K562 (cell line): ENCODE results near the gene SORCS2. TPM values are rescaled to one million over a fixed set of nuclear protein-coding genes. Genes with fewer than 3 reads are reported as not detected.

Source experiments
- ATAC-seq: fragments of 200-7000 bp; cut with Tn5 transposase; 3 replicates; pipeline ENCODE4 v1.9.1; 2020; ENCODE audit warnings: moderate library complexity
- BruUV-seq: library from RNA; stranded (reverse); fragments of 400-500 nt; replicated peaks from 2 replicates; lab custom pipeline; 2021; lab: Mats Ljungman, UMichigan
- CTCF ChIA-PET: fragments of 300-600 bp; formaldehyde crosslinking; extraction: SDS; loops from one replicate; lab custom pipeline; 2021; ENCODE audit warnings: low intra/inter-chr PET ratio; lab: Yijun Ruan, JAX
- POLR2A ChIA-PET: fragments of 300-600, 350-650 bp; sonication (Branson Sonifier 250); formaldehyde crosslinking; extraction: SDS; loops from one replicate; lab custom pipeline; 2021; ENCODE audit warnings: antibody characterized with exemption, inconsistent platforms; lab: Yijun Ruan, JAX
- DNase-seq, 4 experiments: peaks; one replicate each; pipeline versions ENCODE4 v3.0.0 to v3.0.0-alpha.2; 2011 to 2018; ENCODE audit warnings: low spot score in 3 of 4, mixed read lengths in 3 of 4; ENCODE audit errors: extremely low read depth in 1 of 4
- FAIRE-seq: peaks from 2 replicates; lab custom pipeline; 2011; peaks lifted over from hg19 to GRCh38; lab: Jason Lieb, UNC
- H2AFZ ChIP-seq: 2 replicates; pipeline ENCODE4 v1.6.0; 2011; ENCODE audit warnings: low read depth, low read length, control low read depth, inconsistent platforms
- H3K27ac ChIP-seq: fragments of 200-600 bp; 3 replicates; pipeline ENCODE4 v1.8.0; 2011; ENCODE audit warnings: low read depth, mild to moderate bottlenecking, control low read depth, inconsistent platforms, low read length, moderate library complexity, mixed read lengths; ENCODE audit errors: extremely low read depth
- H3K27me3 ChIP-seq, 2 experiments: fragments of 300-600 bp in 1 of 2; 2 replicates in 1 of 2; 3 replicates in 1 of 2; pipeline versions ENCODE4 v1.6.0 to v1.8.0; 2011; ENCODE audit warnings: inconsistent platforms in 2 of 2, low read length in 2 of 2, mild to moderate bottlenecking in 1 of 2, mixed read lengths in 1 of 2, moderate library complexity in 1 of 2; ENCODE audit not compliant: control insufficient read depth in 2 of 2, insufficient read depth in 2 of 2
- H3K36me3 ChIP-seq: fragments of 300-600 bp; 3 replicates; pipeline ENCODE4 v1.8.0; 2011; ENCODE audit warnings: mild to moderate bottlenecking, low read length, inconsistent platforms; ENCODE audit not compliant: control insufficient read depth, insufficient read depth
- H3K4me1 ChIP-seq, 2 experiments: fragments of 200-600 bp in 1 of 2; replicated peaks in 1 of 2; 2 replicates in 1 of 2; 3 replicates in 1 of 2; pipeline versions ENCODE4 v1.5.1 to v1.8.0; 2011; ENCODE audit warnings: inconsistent platforms in 2 of 2, low read length in 2 of 2, mild to moderate bottlenecking in 1 of 2, mixed read lengths in 1 of 2, moderate library complexity in 1 of 2; ENCODE audit not compliant: control insufficient read depth in 2 of 2, insufficient read depth in 2 of 2
- H3K4me2 ChIP-seq: 2 replicates; pipeline ENCODE4 v1.6.1; 2011; ENCODE audit warnings: low read length, control low read depth, inconsistent platforms, mixed read lengths; ENCODE audit not compliant: insufficient read depth
- H3K4me3 ChIP-seq: fragments of 200-600 bp; sonication (generic), shearing (Covaris generic); 2 replicates; pipeline ENCODE4 v1.5.1; 2016; ENCODE audit warnings: control low read depth, inconsistent platforms
- H3K79me2 ChIP-seq: fragments of 200-600 bp; 3 replicates; pipeline ENCODE4 v1.8.0; 2011; ENCODE audit warnings: low read length, inconsistent platforms; ENCODE audit not compliant: control insufficient read depth, insufficient read depth
- H3K9ac ChIP-seq, 2 experiments: 2 replicates each; pipeline versions ENCODE4 v1.6.0 to v1.6.1; 2011; ENCODE audit warnings: low read depth in 2 of 2, low read length in 2 of 2, control low read depth in 1 of 2, inconsistent platforms in 1 of 2, mild to moderate bottlenecking in 1 of 2, mixed read lengths in 1 of 2; ENCODE audit not compliant: insufficient read depth in 1 of 2
- H3K9me1 ChIP-seq: one replicate; pipeline ENCODE4 v1.6.0; 2011; ENCODE audit warnings: inconsistent platforms, mild to moderate bottlenecking, low read length, moderate library complexity; ENCODE audit not compliant: control insufficient read depth, insufficient read depth
- H3K9me3 ChIP-seq: replicated peaks from 2 replicates; pipeline ENCODE4 v1.5.1; 2011; ENCODE audit warnings: low read depth, low read length, inconsistent platforms; ENCODE audit not compliant: control insufficient read depth, insufficient read depth
- H4K20me1 ChIP-seq: replicated peaks from 2 replicates; pipeline ENCODE4 v1.6.1; 2011; ENCODE audit warnings: low read length, inconsistent platforms, mixed read lengths; ENCODE audit not compliant: control insufficient read depth, insufficient read depth
- FOXP1 ChIP-seq: sonication (generic); formaldehyde crosslinking; IDR thresholded peaks from 2 replicates; pipeline ENCODE4 v1.8.0; 2022; ENCODE audit warnings: mild to moderate bottlenecking, missing genetic modification reagents
- ILF3 ChIP-seq: fragments of 450-650 bp; IDR thresholded peaks from 2 replicates; pipeline ENCODE4 v1.6.1; 2018; ENCODE audit warnings: antibody characterized with exemption, mild to moderate bottlenecking, moderate library complexity, borderline replicate concordance
- KLF13 ChIP-seq: fragments of 450-650 bp; IDR thresholded peaks from 2 replicates; pipeline ENCODE4 v1.6.1; 2016; ENCODE audit warnings: missing genetic modification characterization, low read depth, mild to moderate bottlenecking, missing compliant biosample characterization, moderate library complexity, borderline replicate concordance
- MAZ ChIP-seq, 2 experiments: fragments of 450-650 bp in 1 of 2; sonication (generic) in 1 of 2; formaldehyde crosslinking; IDR thresholded peaks in 1 of 2; conservative IDR thresholded peaks in 1 of 2; 2 replicates each; pipeline versions ENCODE4 v1.4.0 to v1.5.0; 2020; ENCODE audit warnings: mild to moderate bottlenecking in 1 of 2, missing genetic modification reagents in 1 of 2
- MTA1 ChIP-seq: fragments of 450-650 bp; IDR thresholded peaks from 2 replicates; pipeline ENCODE4 v1.6.1; 2017; ENCODE audit warnings: borderline replicate concordance
- PCBP1 ChIP-seq: fragments of 200-400 bp; formaldehyde crosslinking; IDR thresholded peaks from 2 replicates; pipeline ENCODE4 v1.6.1; 2018; ENCODE audit warnings: mild to moderate bottlenecking, low read depth, low read length; ENCODE audit not compliant: poor library complexity, severe bottlenecking
- SUPT5H ChIP-seq: fragments of 450-650 bp; IDR thresholded peaks from 2 replicates; pipeline ENCODE4 v1.6.1; 2016
- ZNF197 ChIP-seq: fragments of 200-800 bp; sonication (Bioruptor generic); IDR thresholded peaks from 2 replicates; pipeline ENCODE4 v1.6.1; 2016; ENCODE audit warnings: low read depth, missing genetic modification characterization, missing compliant biosample characterization
- ZNF408 ChIP-seq: fragments of 250-450 bp; sonication (Bioruptor Pico); IDR thresholded peaks from 2 replicates; pipeline ENCODE4 v1.4.0; 2020; ENCODE audit warnings: low read depth, mild to moderate bottlenecking, moderate library complexity
- ZNF586 ChIP-seq: fragments of 450-650 bp; formaldehyde crosslinking; conservative IDR thresholded peaks from 2 replicates; pipeline ENCODE4 v1.4.0; 2020; ENCODE audit warnings: mild to moderate bottlenecking, moderate library complexity
- WGBS: fragments of 100-300 bp; shearing (Covaris generic); methylation state at CpG from one replicate; pipeline ENCODE4 v1.1.6; 2016; ENCODE audit warnings: low coverage, mixed read lengths; ENCODE audit not compliant: insufficient coverage; ENCODE audit errors: missing lambda C conversion rate; 5-methylcytosine and 5-hydroxymethylcytosine counted together
- in situ Hi-C: fragments of 300-500 bp; cut with MboI; formaldehyde crosslinking; loops from 4 replicates; pipeline ENCODE4 v1.15.0; 2018; ENCODE audit warnings: inconsistent platforms, mixed read lengths
- intact Hi-C: fragments of 100-400 bp; cut with micrococcal nuclease; formaldehyde crosslinking; loops from 2 replicates; pipeline ENCODE4 v1.14.2; 2022
- polyA plus RNA-seq, 8 experiments: library from polyadenylated mRNA; depleted of rRNA in 4 of 8; stranded (reverse) in 5 of 8; unstranded in 3 of 8; fragments of >200 nt; fragmentation: Nextera tagmentation in 2 of 8; fragmentation: Illumina TruSeq in 1 of 8; extraction: Ambion mirVana in 2 of 8; extraction: Trizol in 1 of 8; gene quantifications; 2 replicates each; pipeline versions ENCODE4 v1.2.1 to v1.2.3, GENCODE V29; 2011 to 2014; ENCODE audit warnings: inconsistent platforms in 1 of 8, missing spikeins in 1 of 8
- total RNA-seq, 7 experiments: library from RNA; depleted of rRNA in 6 of 7; stranded (reverse); fragments of >200 nt in 6 of 7; fragmentation: Illumina TruSeq in 2 of 7; extraction: Trizol in 2 of 7; gene quantifications; 2 replicates each; pipeline versions ENCODE4 v1.2.1 to v1.2.3, GENCODE V29; 2011 to 2021; ENCODE audit warnings: low replicate concordance in 1 of 7
- TF ChIP-seq, protein P1 (sequence below): fragments of 250-450 bp; sonication (Bioruptor Pico); IDR thresholded peaks from 2 replicates; pipeline ENCODE4 v1.5.0; 2021
- TF ChIP-seq, protein P2 (sequence below): fragments of 450-650 bp; IDR thresholded peaks from 2 replicates; pipeline ENCODE4 v1.6.1; 2016; ENCODE audit warnings: low read depth, mild to moderate bottlenecking, moderate library complexity
- TF ChIP-seq, protein P3 (sequence below): fragments of 450-650 bp; IDR thresholded peaks from 2 replicates; pipeline ENCODE4 v1.7.0; 2016; ENCODE audit warnings: borderline replicate concordance
- TF ChIP-seq, protein P4 (sequence below): IDR thresholded peaks from 2 replicates; pipeline ENCODE4 v1.6.1; 2011; ENCODE audit not compliant: insufficient read length; ENCODE audit errors: extremely low read depth

Gene SORCS2
- total and polyA plus RNA-seq, 9 of the 15 experiments (the other 6 are each of a cell fraction or from before 2014, with no cell fraction given), result not detected

DNA sequence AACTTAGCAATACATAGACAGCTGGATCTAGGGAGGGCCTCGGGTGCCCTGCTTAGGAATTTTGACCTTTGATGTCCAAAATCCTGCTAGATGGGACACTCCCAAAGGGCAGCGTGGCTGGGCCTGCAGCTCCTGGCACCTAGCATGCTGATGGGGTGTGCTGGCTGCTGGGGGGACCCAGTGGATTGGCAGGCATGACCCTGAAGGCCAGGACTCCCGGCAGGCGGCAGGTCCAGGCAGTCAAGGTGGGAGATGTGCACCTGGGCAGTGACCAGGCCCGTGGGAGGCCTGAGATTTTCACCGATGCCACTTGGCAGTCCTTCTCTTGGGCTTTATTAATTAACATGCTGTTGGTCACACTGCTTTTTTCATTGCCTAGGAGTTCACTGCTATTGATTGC, 158.1 kb downstream of the SORCS2 start (continued):
- TF ChIP-seq MAZ (CRISPR knock-in tag; conservative IDR thresholded peaks at IDR 0.05 in 1 of 2, IDR thresholded peaks at IDR 0.05 in 1 of 2) (no peak), ILF3 (no peak), ZNF408 (CRISPR knock-in tag) (no peak)
- TF ChIP-seq, protein P1, sequence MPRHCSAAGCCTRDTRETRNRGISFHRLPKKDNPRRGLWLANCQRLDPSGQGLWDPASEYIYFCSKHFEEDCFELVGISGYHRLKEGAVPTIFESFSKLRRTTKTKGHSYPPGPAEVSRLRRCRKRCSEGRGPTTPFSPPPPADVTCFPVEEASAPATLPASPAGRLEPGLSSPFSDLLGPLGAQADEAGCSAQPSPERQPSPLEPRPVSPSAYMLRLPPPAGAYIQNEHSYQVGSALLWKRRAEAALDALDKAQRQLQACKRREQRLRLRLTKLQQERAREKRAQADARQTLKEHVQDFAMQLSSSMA, result no peak
- TF ChIP-seq, protein P2, sequence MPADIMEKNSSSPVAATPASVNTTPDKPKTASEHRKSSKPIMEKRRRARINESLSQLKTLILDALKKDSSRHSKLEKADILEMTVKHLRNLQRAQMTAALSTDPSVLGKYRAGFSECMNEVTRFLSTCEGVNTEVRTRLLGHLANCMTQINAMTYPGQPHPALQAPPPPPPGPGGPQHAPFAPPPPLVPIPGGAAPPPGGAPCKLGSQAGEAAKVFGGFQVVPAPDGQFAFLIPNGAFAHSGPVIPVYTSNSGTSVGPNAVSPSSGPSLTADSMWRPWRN, result no peak

DNA sequence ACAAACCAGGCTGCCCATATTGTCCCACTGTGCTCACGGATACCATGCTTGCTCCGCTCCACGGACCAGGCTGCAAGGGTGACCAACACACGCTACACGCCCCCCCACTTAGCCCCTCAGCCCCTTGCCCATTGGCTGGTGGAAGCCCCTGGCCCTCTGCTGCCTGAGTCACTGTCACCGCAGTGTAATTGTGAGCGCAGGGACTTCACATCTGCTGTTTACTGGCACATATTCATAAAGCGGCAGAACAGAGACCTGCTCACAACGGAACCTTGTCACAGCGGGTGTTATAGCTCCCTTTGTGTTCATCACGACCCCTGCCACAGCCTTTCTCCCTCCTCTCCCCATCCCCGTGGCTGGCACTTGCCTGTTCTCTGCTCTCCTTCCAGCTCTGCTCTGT, 158.7 kb downstream of the SORCS2 start:
- ChIA-PET POLR2A (no interaction called here), CTCF (no interaction called here)
- H3K27ac ChIP-seq, result no peak overlapping the region
- BruUV-seq, result no TSS peak
- no peak overlapping the region for H3K4me3 ChIP-seq
- no peak overlapping the region for H3K9ac ChIP-seq
- in situ Hi-C loops, result no loop called here
- TF ChIP-seq FOXP1 (no peak), ZNF586 (no peak), ZNF197 (CRISPR knock-in tag) (no peak), PCBP1 (no peak), SUPT5H (no peak), KLF13 (no peak), MTA1 (no peak), ZNF408 (CRISPR knock-in tag) (no peak)
- TF ChIP-seq, protein P3, sequence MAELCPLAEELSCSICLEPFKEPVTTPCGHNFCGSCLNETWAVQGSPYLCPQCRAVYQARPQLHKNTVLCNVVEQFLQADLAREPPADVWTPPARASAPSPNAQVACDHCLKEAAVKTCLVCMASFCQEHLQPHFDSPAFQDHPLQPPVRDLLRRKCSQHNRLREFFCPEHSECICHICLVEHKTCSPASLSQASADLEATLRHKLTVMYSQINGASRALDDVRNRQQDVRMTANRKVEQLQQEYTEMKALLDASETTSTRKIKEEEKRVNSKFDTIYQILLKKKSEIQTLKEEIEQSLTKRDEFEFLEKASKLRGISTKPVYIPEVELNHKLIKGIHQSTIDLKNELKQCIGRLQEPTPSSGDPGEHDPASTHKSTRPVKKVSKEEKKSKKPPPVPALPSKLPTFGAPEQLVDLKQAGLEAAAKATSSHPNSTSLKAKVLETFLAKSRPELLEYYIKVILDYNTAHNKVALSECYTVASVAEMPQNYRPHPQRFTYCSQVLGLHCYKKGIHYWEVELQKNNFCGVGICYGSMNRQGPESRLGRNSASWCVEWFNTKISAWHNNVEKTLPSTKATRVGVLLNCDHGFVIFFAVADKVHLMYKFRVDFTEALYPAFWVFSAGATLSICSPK, result no peak
- TF ChIP-seq, protein P4, sequence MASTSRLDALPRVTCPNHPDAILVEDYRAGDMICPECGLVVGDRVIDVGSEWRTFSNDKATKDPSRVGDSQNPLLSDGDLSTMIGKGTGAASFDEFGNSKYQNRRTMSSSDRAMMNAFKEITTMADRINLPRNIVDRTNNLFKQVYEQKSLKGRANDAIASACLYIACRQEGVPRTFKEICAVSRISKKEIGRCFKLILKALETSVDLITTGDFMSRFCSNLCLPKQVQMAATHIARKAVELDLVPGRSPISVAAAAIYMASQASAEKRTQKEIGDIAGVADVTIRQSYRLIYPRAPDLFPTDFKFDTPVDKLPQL, result no peak
- under 1% methylated on average over 12 of the region's 12 CpGs for WGBS
- H3K27me3 ChIP-seq, result peaks cover 0 to 6% of the 10 kb centered on the region in 2 experiments; a peak in 1 of 5 replicates
- intact Hi-C loops, result no loop called here
- H3K79me2 ChIP-seq, result no peaks in the 10 kb centered on the region
- H3K9me3 ChIP-seq, result no peaks in the 10 kb centered on the region
- H4K20me1 ChIP-seq, result no peaks in the 10 kb centered on the region; the same call in 1 of the 2 replicates
- DNase-seq (no peak), FAIRE-seq (no peak), ATAC-seq (no peak)
- H3K36me3 ChIP-seq, result no peaks in the 10 kb centered on the region
- H3K9me1 ChIP-seq, result no peaks in the 10 kb centered on the region
- H3K4me2 ChIP-seq, result no peak overlapping the region
- no peaks in the 10 kb centered on the region for H3K4me1 ChIP-seq
- no peak overlapping the region for H2AFZ ChIP-seq
